Vagina (tissue), 2 donors: ENCODE measurements around the gene DDX6.

Experiments
- CTCF ChIP-seq, 3 experiments: fragments of 450-650 bp in 2 of 3; fragments of 200-600 bp in 1 of 3; sonication (generic) in 1 of 3; IDR thresholded peaks; one replicate each; pipeline ENCODE4 v1.5.1; 2017 to 2019; ENCODE audit warnings: antibody characterized with exemption in 3 of 3, mild to moderate bottlenecking in 2 of 3, moderate library complexity in 2 of 3
- POLR2A ChIP-seq, 2 donors: fragments of 450-650 bp; IDR thresholded peaks; one replicate each; pipeline ENCODE4 v1.6.1; 2017; ENCODE audit warnings: antibody characterized with exemption in 2 of 2, mild to moderate bottlenecking in 2 of 2, moderate library complexity in 2 of 2

- TF ChIP-seq CTCF (IDR thresholded peaks at IDR 0.05): no peak
- no peak for TF ChIP-seq POLR2A (IDR thresholded peaks at IDR 0.05)
These were observed 87.3 kb downstream of the DDX6 start for GRCh38 chr11:118703563-118704106.
